HepG2 (cell line): ENCODE data around the gene BAZ1B. TPM values are rescaled to one million over a fixed set of nuclear protein-coding genes. Genes with fewer than 3 reads are reported as not detected.

Source experiments
- CHD4 ChIP-seq: fragments of 200-600 bp; sonication (generic); IDR thresholded peaks from 2 replicates; pipeline ENCODE4 v1.7.0; 2017; ENCODE audit warnings: mild to moderate bottlenecking, low read length, borderline replicate concordance
- DPF2 ChIP-seq: sonication (generic); formaldehyde crosslinking; IDR thresholded peaks from 2 replicates; pipeline ENCODE4 v1.4.0; 2020; ENCODE audit warnings: mild to moderate bottlenecking, low read depth, missing genetic modification reagents, borderline replicate concordance
- FLYWCH1 ChIP-seq: sonication (generic); formaldehyde crosslinking; IDR thresholded peaks from 2 replicates; pipeline ENCODE4 v1.8.1; 2023; ENCODE audit warnings: mild to moderate bottlenecking, missing genetic modification reagents
- HMG20A ChIP-seq: IDR thresholded peaks from 2 replicates; pipeline ENCODE4 v1.6.1; 2016; ENCODE audit warnings: borderline replicate concordance
- KDM2A ChIP-seq: sonication (generic); formaldehyde crosslinking; IDR thresholded peaks from 2 replicates; pipeline ENCODE4 v1.4.0; 2020; ENCODE audit warnings: low read depth, missing genetic modification reagents, borderline replicate concordance
- ONECUT2 ChIP-seq: sonication (generic); formaldehyde crosslinking; IDR thresholded peaks from 2 replicates; pipeline ENCODE4 v1.4.0; 2020; ENCODE audit warnings: missing genetic modification reagents
- SAFB2 ChIP-seq: sonication (generic); formaldehyde crosslinking; IDR thresholded peaks from 2 replicates; pipeline ENCODE4 v1.5.1; 2020; ENCODE audit warnings: missing genetic modification reagents, low read depth, mild to moderate bottlenecking, borderline replicate concordance
- SMARCE1 ChIP-seq: fragments of 450-650 bp; IDR thresholded peaks from 2 replicates; pipeline ENCODE4 v1.6.1; 2017; ENCODE audit warnings: borderline replicate concordance
- TFE3 ChIP-seq: IDR thresholded peaks from 2 replicates; pipeline ENCODE4 v1.6.1; 2016
- ZNF484 ChIP-seq: sonication (generic); formaldehyde crosslinking; IDR thresholded peaks from 2 replicates; pipeline ENCODE4 v1.5.1; 2020; ENCODE audit warnings: mild to moderate bottlenecking, low read depth, missing genetic modification reagents, borderline replicate concordance
- ZNF501 ChIP-seq: sonication (generic); formaldehyde crosslinking; IDR thresholded peaks from 2 replicates; pipeline ENCODE4 v1.5.1; 2020; ENCODE audit warnings: mild to moderate bottlenecking, moderate library complexity, missing genetic modification reagents
- ZNF773 ChIP-seq: sonication (generic); formaldehyde crosslinking; IDR thresholded peaks from 2 replicates; pipeline ENCODE4 v1.4.0; 2020; ENCODE audit warnings: missing genetic modification reagents, borderline replicate concordance
- polyA plus RNA-seq, 8 experiments: library from polyadenylated mRNA; depleted of rRNA in 3 of 8; stranded (reverse) in 7 of 8; unstranded in 1 of 8; fragments of >200 nt; fragmentation: Illumina TruSeq in 4 of 8; extraction: Trizol in 4 of 8; gene quantifications; 2 replicates each; pipeline versions ENCODE4 v1.2.1 to v1.2.3, GENCODE V29; 2011 to 2016; ENCODE audit warnings: low read depth in 4 of 8, missing spikeins in 1 of 8, mixed read lengths in 1 of 8; ENCODE audit not compliant: insufficient read depth in 1 of 8
- total RNA-seq, 5 experiments: library from RNA; depleted of rRNA; stranded (reverse); fragments of >200 nt; fragmentation: Illumina TruSeq; extraction: Trizol; gene quantifications; 2 replicates each; pipeline ENCODE4 v1.2.3, GENCODE V29; 2016; ENCODE audit warnings: low read depth in 1 of 5
- TF ChIP-seq, protein P1 (sequence below): sonication (generic); formaldehyde crosslinking; IDR thresholded peaks from 2 replicates; pipeline ENCODE4 v1.5.1; 2020; ENCODE audit warnings: mild to moderate bottlenecking, missing genetic modification reagents, moderate library complexity
- TF ChIP-seq, protein P2 (sequence below): IDR thresholded peaks from 2 replicates; pipeline ENCODE4 v1.6.1; 2016; ENCODE audit warnings: missing compliant biosample characterization, missing genetic modification reagents, borderline replicate concordance
- TF ChIP-seq, protein P3 (sequence below): sonication (generic); formaldehyde crosslinking; IDR thresholded peaks from 2 replicates; pipeline ENCODE4 v1.4.0; 2020; ENCODE audit warnings: mild to moderate bottlenecking, missing genetic modification reagents
- TF ChIP-seq, protein P4 (sequence below): sonication (generic); formaldehyde crosslinking; IDR thresholded peaks from 2 replicates; pipeline ENCODE4 v1.4.0; 2020; ENCODE audit warnings: mild to moderate bottlenecking, missing genetic modification reagents

The BAZ1B gene
- total and polyA plus RNA-seq, 2 of the 13 experiments (the other 11 are each of a cell fraction or from before 2014, with no cell fraction given) = 18.6 to 69.4 TPM

GRCh38 chr7:73423519-73424488, 98.3 kb downstream of the BAZ1B start (continued):
- no peak for TF ChIP-seq ZNF773 (CRISPR knock-in tag)
- TF ChIP-seq ONECUT2 (CRISPR knock-in tag) = no peak
- TF ChIP-seq FLYWCH1 = no peak
- TF ChIP-seq, protein P1, sequence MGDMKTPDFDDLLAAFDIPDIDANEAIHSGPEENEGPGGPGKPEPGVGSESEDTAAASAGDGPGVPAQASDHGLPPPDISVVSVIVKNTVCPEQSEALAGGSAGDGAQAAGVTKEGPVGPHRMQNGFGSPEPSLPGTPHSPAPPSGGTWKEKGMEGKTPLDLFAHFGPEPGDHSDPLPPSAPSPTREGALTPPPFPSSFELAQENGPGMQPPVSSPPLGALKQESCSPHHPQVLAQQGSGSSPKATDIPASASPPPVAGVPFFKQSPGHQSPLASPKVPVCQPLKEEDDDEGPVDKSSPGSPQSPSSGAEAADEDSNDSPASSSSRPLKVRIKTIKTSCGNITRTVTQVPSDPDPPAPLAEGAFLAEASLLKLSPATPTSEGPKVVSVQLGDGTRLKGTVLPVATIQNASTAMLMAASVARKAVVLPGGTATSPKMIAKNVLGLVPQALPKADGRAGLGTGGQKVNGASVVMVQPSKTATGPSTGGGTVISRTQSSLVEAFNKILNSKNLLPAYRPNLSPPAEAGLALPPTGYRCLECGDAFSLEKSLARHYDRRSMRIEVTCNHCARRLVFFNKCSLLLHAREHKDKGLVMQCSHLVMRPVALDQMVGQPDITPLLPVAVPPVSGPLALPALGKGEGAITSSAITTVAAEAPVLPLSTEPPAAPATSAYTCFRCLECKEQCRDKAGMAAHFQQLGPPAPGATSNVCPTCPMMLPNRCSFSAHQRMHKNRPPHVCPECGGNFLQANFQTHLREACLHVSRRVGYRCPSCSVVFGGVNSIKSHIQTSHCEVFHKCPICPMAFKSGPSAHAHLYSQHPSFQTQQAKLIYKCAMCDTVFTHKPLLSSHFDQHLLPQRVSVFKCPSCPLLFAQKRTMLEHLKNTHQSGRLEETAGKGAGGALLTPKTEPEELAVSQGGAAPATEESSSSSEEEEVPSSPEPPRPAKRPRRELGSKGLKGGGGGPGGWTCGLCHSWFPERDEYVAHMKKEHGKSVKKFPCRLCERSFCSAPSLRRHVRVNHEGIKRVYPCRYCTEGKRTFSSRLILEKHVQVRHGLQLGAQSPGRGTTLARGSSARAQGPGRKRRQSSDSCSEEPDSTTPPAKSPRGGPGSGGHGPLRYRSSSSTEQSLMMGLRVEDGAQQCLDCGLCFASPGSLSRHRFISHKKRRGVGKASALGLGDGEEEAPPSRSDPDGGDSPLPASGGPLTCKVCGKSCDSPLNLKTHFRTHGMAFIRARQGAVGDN (CRISPR knock-in tag) = peak; percentile 64
- no peak for TF ChIP-seq ZNF484 (CRISPR knock-in tag)
- TF ChIP-seq SMARCE1 = no peak
- TF ChIP-seq, protein P2, sequence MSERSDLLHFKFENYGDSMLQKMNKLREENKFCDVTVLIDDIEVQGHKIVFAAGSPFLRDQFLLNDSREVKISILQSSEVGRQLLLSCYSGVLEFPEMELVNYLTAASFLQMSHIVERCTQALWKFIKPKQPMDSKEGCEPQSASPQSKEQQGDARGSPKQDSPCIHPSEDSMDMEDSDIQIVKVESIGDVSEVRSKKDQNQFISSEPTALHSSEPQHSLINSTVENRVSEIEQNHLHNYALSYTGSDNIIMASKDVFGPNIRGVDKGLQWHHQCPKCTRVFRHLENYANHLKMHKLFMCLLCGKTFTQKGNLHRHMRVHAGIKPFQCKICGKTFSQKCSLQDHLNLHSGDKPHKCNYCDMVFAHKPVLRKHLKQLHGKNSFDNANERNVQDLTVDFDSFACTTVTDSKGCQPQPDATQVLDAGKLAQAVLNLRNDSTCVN (CRISPR knock-in tag) = no peak
- TF ChIP-seq HMG20A (CRISPR knock-in tag) = no peak
- no peak for TF ChIP-seq CHD4
- TF ChIP-seq TFE3 (CRISPR knock-in tag) = 0 out of 2 replicates have a peak, but pooled peaks have one; percentile 10
- TF ChIP-seq KDM2A (CRISPR knock-in tag) = no peak
- TF ChIP-seq, protein P3, sequence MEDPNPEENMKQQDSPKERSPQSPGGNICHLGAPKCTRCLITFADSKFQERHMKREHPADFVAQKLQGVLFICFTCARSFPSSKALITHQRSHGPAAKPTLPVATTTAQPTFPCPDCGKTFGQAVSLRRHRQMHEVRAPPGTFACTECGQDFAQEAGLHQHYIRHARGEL (CRISPR knock-in tag) = no peak
- TF ChIP-seq, protein P4, sequence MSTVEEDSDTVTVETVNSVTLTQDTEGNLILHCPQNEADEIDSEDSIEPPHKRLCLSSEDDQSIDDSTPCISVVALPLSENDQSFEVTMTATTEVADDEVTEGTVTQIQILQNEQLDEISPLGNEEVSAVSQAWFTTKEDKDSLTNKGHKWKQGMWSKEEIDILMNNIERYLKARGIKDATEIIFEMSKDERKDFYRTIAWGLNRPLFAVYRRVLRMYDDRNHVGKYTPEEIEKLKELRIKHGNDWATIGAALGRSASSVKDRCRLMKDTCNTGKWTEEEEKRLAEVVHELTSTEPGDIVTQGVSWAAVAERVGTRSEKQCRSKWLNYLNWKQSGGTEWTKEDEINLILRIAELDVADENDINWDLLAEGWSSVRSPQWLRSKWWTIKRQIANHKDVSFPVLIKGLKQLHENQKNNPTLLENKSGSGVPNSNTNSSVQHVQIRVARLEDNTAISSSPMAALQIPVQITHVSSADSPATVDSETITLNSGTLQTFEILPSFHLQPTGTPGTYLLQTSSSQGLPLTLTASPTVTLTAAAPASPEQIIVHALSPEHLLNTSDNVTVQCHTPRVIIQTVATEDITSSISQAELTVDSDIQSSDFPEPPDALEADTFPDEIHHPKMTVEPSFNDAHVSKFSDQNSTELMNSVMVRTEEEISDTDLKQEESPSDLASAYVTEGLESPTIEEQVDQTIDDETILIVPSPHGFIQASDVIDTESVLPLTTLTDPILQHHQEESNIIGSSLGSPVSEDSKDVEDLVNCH (CRISPR knock-in tag) = no peak
- no peak for TF ChIP-seq SAFB2
- TF ChIP-seq ZNF501 = no peak
- 0 out of 2 replicates have a peak, but pooled peaks have one; percentile 20 for TF ChIP-seq DPF2
